Thymus (tissue), 11 donors: ENCODE data around the gene MIAT. TPM values are rescaled to one million over a fixed set of nuclear protein-coding genes. Genes with fewer than 3 reads are reported as not detected.

ENCODE experiments used
- DNase-seq, 9 donors: peaks; one replicate each; pipeline ENCODE4 v3.0.0-alpha.2; 2013; ENCODE audit warnings: low spot score in 9 of 9, low read depth in 6 of 9, missing footprints in 1 of 9
- H3K27ac ChIP-seq, 2 donors: one replicate each; pipeline ENCODE4 v1.5.1; 2013; ENCODE audit warnings: control low read depth in 1 of 2, low read depth in 1 of 2, low read length in 1 of 2, mild to moderate bottlenecking in 1 of 2, moderate library complexity in 1 of 2
- H3K27me3 ChIP-seq, 2 donors: one replicate each; pipeline ENCODE4 v1.5.1; 2013; ENCODE audit warnings: low read length in 1 of 2; ENCODE audit not compliant: control insufficient read depth in 2 of 2, insufficient read depth in 1 of 2
- H3K36me3 ChIP-seq, 2 donors: one replicate each; pipeline ENCODE4 v1.5.1; 2013; ENCODE audit warnings: low read length in 1 of 2, mild to moderate bottlenecking in 1 of 2, moderate library complexity in 1 of 2; ENCODE audit not compliant: control insufficient read depth in 2 of 2, insufficient read depth in 2 of 2
- H3K4me1 ChIP-seq, 2 donors: one replicate each; pipeline ENCODE4 v1.5.1; 2013; ENCODE audit warnings: low read length in 2 of 2; ENCODE audit not compliant: control insufficient read depth in 2 of 2, insufficient read depth in 2 of 2
- H3K4me3 ChIP-seq, 2 donors: one replicate each; pipeline ENCODE4 v1.5.1; 2013; ENCODE audit warnings: low read length in 2 of 2, control low read depth in 1 of 2, mild to moderate bottlenecking in 1 of 2
- H3K9me3 ChIP-seq, 2 donors: one replicate each; pipeline ENCODE4 v1.5.1; 2013; ENCODE audit warnings: low read length in 1 of 2, mild to moderate bottlenecking in 1 of 2; ENCODE audit not compliant: control insufficient read depth in 2 of 2, insufficient read depth in 1 of 2
- WGBS: extraction: QIAGEN DNeasy Blood & Tissue Kit; methylation state at CpG from one replicate; pipeline ENCODE4 v1.1.7; 2013; 5-methylcytosine and 5-hydroxymethylcytosine counted together
- polyA plus RNA-seq: library from polyadenylated mRNA; stranded (reverse); fragments of 200-250 nt; gene quantifications from one replicate; pipeline ENCODE4 v1.2.3, GENCODE V29; 2013
- total RNA-seq: library from RNA; stranded (reverse); fragments of 120-200 nt; gene quantifications from one replicate; pipeline ENCODE4 v1.2.4, GENCODE V29; 2013
- donor health status: healthy.

Gene MIAT
- total and polyA plus RNA-seq, 2 donors = 1.1 to 2.9 TPM

GRCh38 chr22:26709617-26710390 is 52.4 kb downstream of the MIAT start:
- no peak overlapping the region for H3K4me3 ChIP-seq
- no peak for DNase-seq
- H3K4me1 ChIP-seq = peaks cover 0 to 5% of the 10 kb centered on the region in 2 donors
- H3K27ac ChIP-seq = no peak overlapping the region
- H3K9me3 ChIP-seq = no peaks in the 10 kb centered on the region
- no peaks in the 10 kb centered on the region for H3K27me3 ChIP-seq
- 98% methylated on average over 3 of the region's 3 CpGs for WGBS
- H3K36me3 ChIP-seq = peaks cover 6 to 7% of the 10 kb centered on the region in 2 donors

DNA sequence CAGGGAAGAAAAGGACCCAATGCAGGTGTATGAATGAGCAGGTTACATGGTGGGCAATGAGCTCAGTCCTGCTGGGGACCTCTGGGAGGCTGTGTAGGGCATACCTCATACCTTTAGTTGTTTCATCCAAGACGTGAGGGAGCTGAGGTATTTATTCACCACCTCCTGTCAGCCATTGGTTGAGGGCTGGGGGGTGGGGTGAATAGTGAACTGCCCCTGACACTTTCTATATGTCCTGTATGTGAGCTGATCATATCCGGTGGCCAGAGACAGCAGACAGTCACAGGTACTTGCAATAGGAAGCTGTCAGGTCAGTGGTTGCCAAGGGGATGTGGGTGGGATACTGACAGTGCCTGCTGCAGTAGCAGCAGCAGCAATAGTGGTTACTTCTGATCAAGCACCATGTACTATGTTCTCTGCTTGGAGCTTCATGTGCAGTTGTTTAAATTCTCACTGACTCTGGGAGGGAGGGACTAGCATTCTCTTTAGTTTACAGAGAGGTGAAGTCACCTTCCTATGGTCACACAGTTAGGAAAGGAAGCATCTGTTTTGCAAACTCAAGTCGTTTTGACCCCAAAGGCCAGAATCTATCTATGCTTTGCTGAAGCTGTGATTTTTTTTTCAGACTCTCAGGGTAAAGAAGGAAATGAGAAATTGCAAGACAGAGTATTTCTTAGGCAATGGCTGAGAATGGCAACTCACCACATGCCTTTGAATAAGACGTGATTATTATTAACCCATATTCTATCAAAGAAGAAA is 54.0 kb downstream of the MIAT start:
- no peaks in the 10 kb centered on the region for H3K27me3 ChIP-seq
- DNase-seq = no peak
- WGBS = 86% methylated on average over 4 of the region's 4 CpGs
- no peak overlapping the region for H3K4me3 ChIP-seq
- H3K27ac ChIP-seq = no peak overlapping the region
- peaks cover 0 to 5% of the 10 kb centered on the region in 2 donors for H3K4me1 ChIP-seq
- H3K36me3 ChIP-seq = peaks cover 6 to 7% of the 10 kb centered on the region in 2 donors
- H3K9me3 ChIP-seq = no peaks in the 10 kb centered on the region

DNA sequence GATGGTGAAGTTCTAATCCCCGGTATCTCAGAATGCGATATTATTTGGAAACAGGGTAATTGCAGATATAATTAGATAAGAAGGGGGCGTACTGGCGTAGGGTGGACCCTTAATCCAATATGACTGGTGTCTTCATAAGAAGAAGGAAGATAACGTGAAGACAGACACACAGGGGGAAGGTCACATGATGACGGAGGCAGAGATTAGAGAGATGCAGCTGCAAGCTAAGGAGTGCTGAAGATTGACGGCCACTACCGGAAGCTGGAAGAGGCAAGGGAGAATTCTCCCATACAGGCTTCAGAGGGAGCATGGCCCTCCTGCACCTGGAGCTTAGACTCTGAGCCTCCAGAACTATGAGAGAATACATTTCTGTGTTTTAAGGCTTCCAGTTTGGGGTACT is 54.8 kb downstream of the MIAT start:
- Histone ChIP-seq H3K36me3 (peaks cover 8 to 9% of the 10 kb centered on the region in 2 donors), H3K9me3 (no peaks in the 10 kb centered on the region), H3K4me1 (peaks cover 0 to 5% of the 10 kb centered on the region in 2 donors), H3K4me3 (no peak overlapping the region), H3K27ac (no peak overlapping the region), H3K27me3 (no peaks in the 10 kb centered on the region)
- no peak for DNase-seq
- WGBS = 82% methylated on average over 8 of the region's 8 CpGs

DNA sequence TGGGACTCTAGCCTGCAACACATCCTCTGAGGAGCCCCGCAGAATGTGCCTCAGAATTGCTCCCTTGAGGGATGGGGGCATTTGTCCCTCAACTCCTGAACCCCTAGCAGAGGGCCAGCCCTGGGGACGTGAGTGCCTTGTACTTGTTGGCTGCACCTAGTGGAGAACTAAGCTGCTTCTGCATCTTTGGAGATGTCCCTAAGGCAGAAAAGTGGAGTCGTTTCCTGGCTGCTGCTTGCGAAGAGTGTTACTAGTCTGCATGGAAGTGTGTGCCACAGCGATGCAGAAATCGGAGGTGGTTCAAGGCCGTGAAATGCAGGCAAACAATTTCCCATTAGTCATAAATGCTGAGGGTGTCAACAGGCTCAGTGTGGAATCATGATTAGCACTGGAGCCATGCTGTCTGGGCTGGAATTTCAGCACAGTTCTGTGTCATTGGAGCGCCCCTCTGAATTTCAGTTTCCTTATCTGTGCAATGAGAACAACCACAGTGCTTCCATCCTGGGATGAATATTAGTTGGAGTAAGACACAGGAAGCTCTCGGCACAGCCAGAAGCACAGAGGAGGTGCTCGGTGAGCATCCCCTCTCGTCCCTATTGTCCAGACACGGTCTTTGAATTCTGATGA is 56.5 kb downstream of the MIAT start:
- 97% methylated on average over 12 of the region's 12 CpGs for WGBS
- H3K27ac ChIP-seq = no peak overlapping the region
- H3K36me3 ChIP-seq = peaks cover 14 to 16% of the 10 kb centered on the region in 2 donors
- no peaks in the 10 kb centered on the region for H3K9me3 ChIP-seq
- no peaks in the 10 kb centered on the region for H3K27me3 ChIP-seq
- DNase-seq = no peak
- H3K4me3 ChIP-seq = no peak overlapping the region
- H3K4me1 ChIP-seq = peaks cover 0 to 5% of the 10 kb centered on the region in 2 donors

DNA sequence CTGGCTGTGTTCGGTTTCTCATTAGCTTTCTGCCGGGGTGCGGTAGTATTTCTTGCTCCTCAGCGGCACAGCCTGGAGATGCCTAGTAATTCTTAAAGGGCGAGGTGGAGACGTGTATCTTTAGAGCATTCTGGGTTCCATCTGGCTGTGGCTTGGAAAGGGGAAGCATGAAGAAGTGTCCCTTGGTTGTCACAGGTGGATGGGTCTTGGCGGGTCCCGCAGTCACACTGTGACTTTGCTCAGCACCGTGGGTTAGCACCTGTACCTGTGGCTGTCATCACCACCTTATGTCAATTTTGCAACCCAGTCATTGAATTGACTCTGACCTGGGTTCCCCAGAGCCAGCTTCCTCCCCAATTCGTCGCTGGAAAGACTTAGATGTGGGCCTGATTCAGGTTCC is 57.6 kb downstream of the MIAT start:
- DNase-seq = no peak
- H3K27me3 ChIP-seq = no peaks in the 10 kb centered on the region
- 95% methylated on average over 11 of the region's 11 CpGs for WGBS
- H3K9me3 ChIP-seq = no peaks in the 10 kb centered on the region
- H3K27ac ChIP-seq = no peak overlapping the region
- H3K4me1 ChIP-seq = peaks cover 0 to 5% of the 10 kb centered on the region in 2 donors
- no peak overlapping the region for H3K4me3 ChIP-seq
- peaks cover 20 to 21% of the 10 kb centered on the region in 2 donors for H3K36me3 ChIP-seq

DNA sequence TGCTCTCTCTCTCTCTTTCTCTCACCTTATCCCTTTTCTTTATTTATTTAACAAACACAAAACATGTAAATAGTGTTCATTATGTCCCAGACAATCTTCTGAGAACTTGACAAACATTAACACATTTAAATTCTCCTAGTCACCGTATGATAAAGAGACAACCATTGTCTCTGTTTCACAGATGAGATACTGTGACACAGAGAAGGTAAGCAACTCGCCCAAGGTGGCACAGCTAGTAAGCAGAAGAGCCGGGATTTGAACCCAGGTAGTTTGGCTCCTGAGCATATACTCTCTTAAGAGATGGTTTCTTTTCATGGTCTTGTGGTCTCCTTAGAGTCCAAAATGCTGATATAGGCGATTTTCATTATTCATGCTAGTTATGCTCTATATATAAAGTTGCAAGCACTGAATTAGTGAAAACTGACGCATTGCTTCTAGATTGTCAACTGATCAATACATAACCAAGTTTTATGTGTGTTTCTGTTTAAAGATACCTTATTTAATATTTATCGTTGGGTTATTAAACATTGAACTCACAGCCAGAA is 58.1 kb downstream of the MIAT start:
- WGBS = 98% methylated on average over 6 of the region's 6 CpGs
- Histone ChIP-seq H3K4me1 (peaks cover 0 to 5% of the 10 kb centered on the region in 2 donors), H3K36me3 (peaks cover 20 to 24% of the 10 kb centered on the region in 2 donors), H3K9me3 (no peaks in the 10 kb centered on the region), H3K4me3 (no peak overlapping the region), H3K27ac (no peak overlapping the region), H3K27me3 (no peaks in the 10 kb centered on the region)
- DNase-seq = no peak

- H3K9me3 ChIP-seq = no peaks in the 10 kb centered on the region
- no peak for DNase-seq
- 98% methylated on average over 5 of the region's 5 CpGs for whole genome bisulfite sequencing
- H3K4me1 ChIP-seq = peaks cover 0 to 5% of the 10 kb centered on the region in 2 donors
- no peak overlapping the region for H3K27ac ChIP-seq
- H3K27me3 ChIP-seq = no peaks in the 10 kb centered on the region
- peaks cover 25 to 29% of the 10 kb centered on the region in 2 donors for H3K36me3 ChIP-seq
- H3K4me3 ChIP-seq = no peak overlapping the region
These were observed 61.1 kb downstream of the MIAT start for GRCh38 chr22:26718488-26718887.

DNA sequence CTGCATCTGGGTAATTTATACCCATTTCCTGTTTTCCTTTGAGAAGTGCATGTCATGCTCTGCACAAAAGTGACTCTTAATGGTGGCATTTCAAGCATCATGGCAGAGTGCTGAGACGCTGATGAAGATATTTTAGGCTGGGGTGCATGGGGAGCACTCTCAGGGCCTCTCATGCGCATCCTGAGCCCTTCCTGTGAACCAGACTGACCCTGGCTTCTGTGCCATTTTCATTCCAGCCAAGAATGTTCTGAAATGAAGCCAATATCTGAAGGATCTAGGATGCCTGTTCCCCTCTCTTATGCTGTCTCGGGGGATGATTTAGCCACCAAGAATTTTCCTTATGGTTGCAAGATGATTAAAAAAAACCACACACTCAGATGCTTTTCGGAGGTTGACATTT is 61.5 kb downstream of the MIAT start:
- peaks cover 25 to 32% of the 10 kb centered on the region in 2 donors for H3K36me3 ChIP-seq
- no peak for DNase-seq

More for the DNA sequence above, 61.5 kb downstream of the MIAT start:
- no peaks in the 10 kb centered on the region for H3K9me3 ChIP-seq
- H3K27ac ChIP-seq = no peak overlapping the region
- no peaks in the 10 kb centered on the region for H3K27me3 ChIP-seq
- H3K4me1 ChIP-seq = peaks cover 0 to under 1% of the 10 kb centered on the region in 2 donors
- WGBS = 97% methylated on average over 4 of the region's 4 CpGs
- H3K4me3 ChIP-seq = no peak overlapping the region
